OCI-LY1 (cell line): Measurements from ENCODE around the gene CNGA1.

Source experiments
- H2AFZ ChIP-seq: fragments of 200-600 bp; sonication (generic), shearing (Covaris generic); 2 replicates; pipeline ENCODE4 v1.6.0; 2014; ENCODE audit warnings: antibody characterized with exemption, mild to moderate bottlenecking, low read length
- H3F3A ChIP-seq: fragments of 200-600 bp; sonication (generic), shearing (Covaris generic); 2 replicates; pipeline ENCODE4 v1.6.0; 2014; ENCODE audit warnings: mild to moderate bottlenecking, antibody characterized with exemption, low read length, moderate library complexity; ENCODE audit not compliant: insufficient read depth
- H3K27ac ChIP-seq: fragments of 200-600 bp; sonication (generic); 2 replicates; pipeline ENCODE4 v1.5.1; 2014; ENCODE audit warnings: low read length, mixed run types, mild to moderate bottlenecking, low read depth; ENCODE audit not compliant: poor library complexity, severe bottlenecking
- H3K27me3 ChIP-seq: fragments of 200-600 bp; sonication (generic); 2 replicates; pipeline ENCODE4 v1.6.0; 2014; ENCODE audit warnings: antibody characterized with exemption, mild to moderate bottlenecking, low read length, moderate library complexity; ENCODE audit not compliant: insufficient read depth
- H3K36me3 ChIP-seq: fragments of 200-600 bp; sonication (generic); 2 replicates; pipeline ENCODE4 v1.6.1; 2014; ENCODE audit warnings: mild to moderate bottlenecking, antibody characterized with exemption, low read length, moderate library complexity, mixed read lengths; ENCODE audit not compliant: insufficient read depth
- H3K4me1 ChIP-seq: fragments of 200-600 bp; sonication (generic); 2 replicates; pipeline ENCODE4 v1.5.1; 2014; ENCODE audit warnings: mild to moderate bottlenecking, low read length, moderate library complexity; ENCODE audit not compliant: insufficient read depth, severe bottlenecking
- H3K4me2 ChIP-seq: fragments of 200-600 bp; sonication (generic), shearing (Covaris generic); 2 replicates; pipeline ENCODE4 v1.6.1; 2014; ENCODE audit warnings: low read length
- H3K4me3 ChIP-seq: fragments of 200-600 bp; sonication (generic); 2 replicates; pipeline ENCODE4 v1.5.1; 2014; ENCODE audit warnings: low read length, low read depth, mild to moderate bottlenecking, mixed read lengths; ENCODE audit not compliant: poor library complexity, severe bottlenecking
- H3K79me2 ChIP-seq: fragments of 200-600 bp; shearing (Covaris generic); 2 replicates; pipeline ENCODE4 v1.6.1; 2016; ENCODE audit warnings: mixed run types, low read length, mixed read lengths; ENCODE audit not compliant: insufficient read depth
- H3K9ac ChIP-seq: fragments of 200-600 bp; sonication (generic), shearing (Covaris generic); 2 replicates; pipeline ENCODE4 v1.6.1; 2014; ENCODE audit warnings: mild to moderate bottlenecking, low read length, mixed read lengths
- H3K9me2 ChIP-seq: fragments of 200-600 bp; sonication (generic), shearing (Covaris generic); 2 replicates; pipeline ENCODE4 v1.6.1; 2014; ENCODE audit warnings: low read depth, mild to moderate bottlenecking, low read length, mixed read lengths
- H3K9me3 ChIP-seq: fragments of 200-600 bp; shearing (Covaris generic); 2 replicates; pipeline ENCODE4 v1.6.1; 2014; ENCODE audit warnings: low read length, mixed read lengths
- H4K20me1 ChIP-seq: fragments of 200-600 bp; sonication (generic), shearing (Covaris generic); 2 replicates; pipeline ENCODE4 v1.6.0; 2016; ENCODE audit warnings: mild to moderate bottlenecking, low read length; ENCODE audit not compliant: insufficient read depth
- CTCF ChIP-seq: fragments of 200-600 bp; sonication (generic), shearing (Covaris generic); IDR thresholded peaks from 2 replicates; pipeline ENCODE4 v1.5.1; 2017; ENCODE audit warnings: mild to moderate bottlenecking, antibody characterized with exemption, low read length, moderate library complexity, mixed read lengths
- EZH2 ChIP-seq: fragments of 200-600 bp; sonication (generic), shearing (Covaris generic); IDR thresholded peaks from 2 replicates; pipeline ENCODE4 v1.8.0; 2017; ENCODE audit warnings: borderline replicate concordance, mixed run types, mild to moderate bottlenecking, antibody characterized with exemption, low read length, moderate library complexity, mixed read lengths

Gene CNGA1

DNA sequence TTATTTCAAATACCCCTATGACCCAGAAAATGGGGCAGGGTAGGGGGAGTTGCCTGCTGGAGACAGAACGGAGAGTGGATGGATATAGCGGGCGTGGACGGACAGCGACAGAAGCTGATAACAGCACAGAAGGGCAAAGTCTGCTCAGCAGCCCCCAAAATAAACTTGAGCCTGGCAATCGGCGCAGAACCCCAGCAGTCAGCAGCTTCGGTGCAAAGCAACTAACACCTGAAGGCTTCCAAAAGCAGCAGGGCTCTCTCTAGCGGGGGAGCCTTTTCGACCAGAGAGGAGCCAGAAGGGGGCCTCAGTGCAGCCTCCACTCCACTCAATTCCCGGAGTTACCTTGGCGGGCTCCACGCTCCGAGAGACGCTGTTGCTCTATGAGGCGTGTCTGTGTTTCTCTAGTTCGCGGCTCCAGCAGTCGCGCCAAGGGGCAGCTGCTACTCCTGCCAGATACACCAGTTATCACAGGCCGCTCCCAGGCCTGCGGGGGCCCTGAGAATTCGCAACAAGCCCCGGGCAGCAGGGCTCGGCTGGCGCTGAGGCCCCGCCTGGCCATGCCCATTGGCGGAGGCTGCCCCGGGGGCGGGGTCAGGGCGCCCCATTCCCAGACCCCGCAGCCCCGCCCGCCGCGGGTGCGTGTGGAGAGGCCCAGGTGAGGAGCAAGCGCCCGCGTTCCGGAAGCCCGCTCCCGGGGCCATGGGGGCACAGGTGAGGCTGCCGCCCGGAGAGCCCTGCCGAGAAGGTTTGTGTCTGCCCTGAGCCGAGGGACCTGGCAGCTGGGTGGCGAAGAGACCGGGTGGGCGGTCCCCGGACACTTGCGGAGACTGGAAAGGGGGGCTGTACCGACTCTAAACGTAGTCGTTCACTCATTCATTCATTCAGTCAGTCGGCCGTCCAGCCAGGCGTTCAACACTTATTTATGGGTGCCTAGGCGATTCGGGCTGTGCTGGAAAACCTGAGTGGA lies at the start of gene CNGA1, which contains the start of gene NIPAL1:
Gene CNGA1 (minus strand): TSS at position 541 of the 967 bp plus-strand sequence. CDS start 63,992 bp downstream, outside the sequence.
Gene NIPAL1 (plus strand): TSS at position 632 of the 967 bp plus-strand sequence. CDS start 68 bp downstream, at position 700.
- peak within 1 kb of the TSS; percentile 91 for H3K4me2 ChIP-seq
- no peaks in the 10 kb centered on the region for H4K20me1 ChIP-seq
- H3K27ac ChIP-seq = no peak within 1 kb of the TSS
- no peaks in the 10 kb centered on the region for H3K9me2 ChIP-seq
- H3K27me3 ChIP-seq = no peaks in the 10 kb centered on the region
- no peak for TF ChIP-seq EZH2
- peak; percentile 66 for TF ChIP-seq CTCF
- peak within 1 kb of the TSS; percentile 16; the same call in 1 of the 2 replicates for H2AFZ ChIP-seq
- peak within 1 kb of the TSS; percentile 68 for H3K4me3 ChIP-seq
- peak within 1 kb of the TSS; percentile 38; the same call in 1 of the 2 replicates for H3K9ac ChIP-seq
- no peaks in the 10 kb centered on the region for H3K9me3 ChIP-seq
- no peaks in the 10 kb centered on the region for H3F3A ChIP-seq
- H3K36me3 ChIP-seq = no peaks in the 10 kb centered on the region
- H3K4me1 ChIP-seq = peaks cover 16% of the 10 kb centered on the region
- no peaks in the 10 kb centered on the region for H3K79me2 ChIP-seq

- Histone ChIP-seq H3K79me2 (no peaks in the 10 kb centered on the region), H3K36me3 (no peaks in the 10 kb centered on the region), H3K9ac (no peak overlapping the region), H3K4me3 (no peak overlapping the region), H4K20me1 (no peaks in the 10 kb centered on the region), H3K4me1 (no peaks in the 10 kb centered on the region), H3F3A (no peaks in the 10 kb centered on the region), H3K27me3 (no peaks in the 10 kb centered on the region), H3K4me2 (no peak overlapping the region), H3K9me3 (no peaks in the 10 kb centered on the region), H3K9me2 (no peaks in the 10 kb centered on the region), H3K27ac (no peak overlapping the region), H2AFZ (no peak overlapping the region)
- TF ChIP-seq EZH2 (no peak), CTCF (no peak)
Measured at GRCh38 chr4:48065587-48066052, 49.1 kb upstream of the CNGA1 start.

GRCh38 chr4:48064349-48064748 lies 47.9 kb upstream of the CNGA1 start:
- no peaks in the 10 kb centered on the region for H3K9me2 ChIP-seq
- H4K20me1 ChIP-seq = no peaks in the 10 kb centered on the region
- H3F3A ChIP-seq = no peaks in the 10 kb centered on the region
- no peaks in the 10 kb centered on the region for H3K27me3 ChIP-seq
- no peaks in the 10 kb centered on the region for H3K79me2 ChIP-seq
- no peak overlapping the region for H3K27ac ChIP-seq
- H3K4me2 ChIP-seq = no peak overlapping the region
- H3K36me3 ChIP-seq = no peaks in the 10 kb centered on the region
- no peaks in the 10 kb centered on the region for H3K9me3 ChIP-seq
- H3K4me3 ChIP-seq = no peak overlapping the region
- no peak overlapping the region for H3K9ac ChIP-seq
- TF ChIP-seq CTCF (no peak), EZH2 (no peak)
- no peak overlapping the region for H2AFZ ChIP-seq
- H3K4me1 ChIP-seq = no peaks in the 10 kb centered on the region
